NCI-H2107 (cell line): ENCODE data around the gene ASIC4.

Experiments used
- DNase-seq: peaks from one replicate; lab custom pipeline; 2025; lab: John Stamatoyannopoulos, UW

ASIC4 gene

GRCh38 chr2:219514836-219515235 is 554 bp downstream of the ASIC4 start:
- DNase-seq = no peak

DNA sequence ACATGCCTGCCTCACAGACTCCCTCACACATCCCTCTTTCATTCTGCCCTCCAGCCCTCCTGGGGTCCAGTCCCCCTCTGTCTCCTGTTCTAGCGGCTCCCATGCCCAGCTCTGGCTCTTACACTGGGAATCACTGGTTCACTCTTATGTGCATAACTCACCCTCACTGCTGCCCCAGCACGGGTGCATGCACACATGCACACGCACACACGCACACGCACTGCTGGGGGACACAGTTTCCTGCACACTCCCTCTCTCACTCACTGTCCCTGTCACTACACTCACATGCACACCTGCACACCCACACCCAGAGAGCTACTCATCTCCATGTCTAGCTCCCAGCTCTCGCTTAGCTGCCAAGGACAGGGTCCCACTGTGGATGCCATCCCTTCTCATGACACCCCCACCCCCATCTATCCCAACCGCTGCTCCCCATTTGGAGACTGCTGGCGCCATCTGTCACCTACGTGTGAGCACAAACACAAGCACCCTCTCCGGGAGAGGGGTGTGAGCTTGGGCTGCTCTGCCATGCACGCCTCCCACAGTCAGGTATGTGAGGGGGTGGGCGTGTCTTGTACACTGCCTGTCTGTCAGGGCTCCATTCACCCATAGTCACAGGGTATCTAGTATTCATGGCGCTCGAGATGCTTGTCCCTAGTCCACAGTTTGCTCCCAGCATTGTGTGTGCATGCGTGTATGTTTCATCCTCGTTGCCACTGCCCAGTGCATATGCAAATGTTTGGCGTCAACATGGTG is 1.8 kb downstream of the ASIC4 start:
- no peak for DNase-seq

DNA sequence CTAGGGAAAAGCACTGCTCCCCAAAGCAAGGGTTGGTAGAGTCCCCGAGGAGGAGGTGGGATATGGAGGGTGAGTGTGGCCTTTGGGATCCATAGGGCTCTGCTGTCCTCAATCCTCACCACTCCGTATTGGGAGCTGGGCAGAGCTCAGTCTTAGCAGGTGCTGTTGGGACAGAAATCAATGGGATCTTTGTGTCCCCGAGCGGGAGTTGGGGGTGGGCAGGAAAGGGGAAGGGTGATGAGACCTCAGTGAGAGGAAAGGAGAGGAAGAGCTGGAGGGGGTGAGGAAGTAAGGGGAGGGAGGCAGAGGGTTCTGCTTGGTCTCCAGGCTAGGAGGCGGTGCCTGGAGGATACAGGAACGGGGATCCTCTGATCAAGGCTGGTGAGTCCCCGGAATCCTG is 2.6 kb downstream of the ASIC4 start:
- DNase-seq = no peak

DNA sequence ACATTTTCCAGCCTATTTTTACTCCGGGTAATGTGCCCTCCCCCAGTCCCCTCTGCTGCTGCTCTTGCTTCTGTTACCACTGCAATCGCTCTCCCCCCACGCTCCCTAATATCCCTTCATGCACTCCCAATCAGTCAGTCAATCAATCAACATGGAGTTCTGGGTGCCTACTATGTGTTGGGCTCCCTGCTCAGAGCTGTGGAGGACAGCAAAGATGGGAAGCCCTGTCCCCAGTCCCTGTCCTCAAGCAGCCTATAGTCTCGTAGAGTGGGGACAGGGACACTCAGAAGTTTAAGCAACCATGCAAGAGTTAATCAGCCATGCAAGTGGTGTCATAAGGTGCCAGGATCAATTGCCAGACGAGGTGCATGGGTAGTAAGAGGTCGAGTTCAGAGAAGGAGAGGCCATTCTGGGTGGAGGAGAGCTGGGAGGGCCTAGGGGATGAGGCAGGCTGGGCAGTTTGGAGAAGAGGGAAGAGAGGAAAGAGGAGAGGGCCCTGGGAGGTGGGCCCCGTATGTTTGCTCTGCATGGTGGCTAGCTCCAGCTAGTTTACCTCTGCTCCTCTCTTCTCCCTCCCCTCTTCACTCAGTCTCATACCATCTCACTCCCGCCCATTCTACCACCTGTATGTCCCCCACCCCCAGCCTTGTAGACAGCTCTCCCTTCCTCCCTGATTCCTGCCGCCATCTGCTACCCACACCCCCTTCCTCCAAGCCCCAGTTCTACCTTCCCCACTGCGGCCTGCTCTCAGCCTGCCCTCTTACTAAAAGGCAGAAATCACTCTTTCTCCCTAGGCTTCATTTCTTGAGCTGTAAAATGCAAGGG is 3.9 kb downstream of the ASIC4 start:
- no peak for DNase-seq

DNA sequence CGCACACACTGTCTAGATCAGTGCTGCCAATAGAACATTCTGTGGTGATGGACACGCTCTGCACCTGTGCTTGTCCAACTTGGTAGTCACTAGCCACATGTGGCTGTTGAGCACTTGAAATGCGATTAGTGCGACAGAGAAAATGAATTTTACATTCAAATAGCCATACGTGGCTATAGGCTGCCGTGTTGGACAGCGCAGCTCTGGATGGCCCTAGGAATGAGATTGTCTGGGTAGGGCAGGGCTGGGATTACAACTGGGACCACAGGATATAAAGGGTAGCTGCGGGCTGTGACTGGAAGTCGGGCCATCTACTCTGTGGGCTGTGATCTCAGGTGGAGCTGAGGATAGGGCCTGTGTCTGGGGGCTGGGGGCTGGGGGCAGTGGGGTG is 5.2 kb downstream of the ASIC4 start:
- no peak for DNase-seq

GRCh38 chr2:219520079-219520478 is 5.8 kb downstream of the ASIC4 start:
- DNase-seq = no peak

- DNase-seq = no peak
These were observed 7.0 kb downstream of the ASIC4 start for GRCh38 chr2:219521066-219521880.

GRCh38 chr2:219522111-219523030 is 8.1 kb downstream of the ASIC4 start:
- no peak for DNase-seq

- DNase-seq = no peak
These were observed 8.9 kb downstream of the ASIC4 start for GRCh38 chr2:219523031-219523671.

- DNase-seq = no peak
These were observed 10.5 kb downstream of the ASIC4 start for GRCh38 chr2:219524817-219525216.

GRCh38 chr2:219525533-219526232 is 11.4 kb downstream of the ASIC4 start:
- DNase-seq = no peak

GRCh38 chr2:219526320-219527075 is 12.2 kb downstream of the ASIC4 start:
- DNase-seq = no peak

DNA sequence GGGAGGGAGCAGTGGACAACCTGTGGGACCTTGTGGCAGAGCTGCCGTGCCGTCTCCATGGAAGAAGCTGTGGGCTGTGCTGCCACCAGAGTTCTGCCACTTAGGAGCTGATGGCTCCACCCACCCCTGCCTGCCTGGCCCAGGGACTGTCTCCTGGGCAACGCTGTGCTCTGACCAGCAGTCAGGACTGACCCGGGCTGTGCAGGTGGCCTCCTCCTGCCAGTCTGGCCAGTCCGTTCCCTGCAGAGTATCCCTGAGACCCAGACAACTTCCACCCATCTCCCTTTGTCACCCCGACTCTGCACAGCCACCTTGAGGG is 12.8 kb downstream of the ASIC4 start:
- no peak for DNase-seq

DNA sequence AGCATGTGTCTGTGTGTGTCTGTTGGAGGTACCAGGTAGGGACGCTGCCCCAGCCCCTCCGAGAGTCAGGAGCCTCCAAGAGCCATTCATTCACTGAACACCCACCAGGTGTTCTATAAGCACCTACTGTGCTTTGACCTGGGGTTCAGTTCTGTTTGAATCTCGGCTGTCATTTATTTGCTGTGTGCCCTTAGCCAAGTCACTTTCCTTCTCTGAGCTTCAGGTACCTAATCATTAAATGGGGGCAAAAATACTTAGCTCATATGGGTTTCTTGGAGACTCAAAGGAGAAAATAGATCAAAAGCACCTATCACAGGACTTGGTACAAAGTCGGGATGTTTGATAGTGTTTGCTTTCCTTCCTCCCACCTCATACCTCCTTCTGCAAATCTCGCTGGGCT is 13.2 kb downstream of the ASIC4 start:
- no peak for DNase-seq

DNA sequence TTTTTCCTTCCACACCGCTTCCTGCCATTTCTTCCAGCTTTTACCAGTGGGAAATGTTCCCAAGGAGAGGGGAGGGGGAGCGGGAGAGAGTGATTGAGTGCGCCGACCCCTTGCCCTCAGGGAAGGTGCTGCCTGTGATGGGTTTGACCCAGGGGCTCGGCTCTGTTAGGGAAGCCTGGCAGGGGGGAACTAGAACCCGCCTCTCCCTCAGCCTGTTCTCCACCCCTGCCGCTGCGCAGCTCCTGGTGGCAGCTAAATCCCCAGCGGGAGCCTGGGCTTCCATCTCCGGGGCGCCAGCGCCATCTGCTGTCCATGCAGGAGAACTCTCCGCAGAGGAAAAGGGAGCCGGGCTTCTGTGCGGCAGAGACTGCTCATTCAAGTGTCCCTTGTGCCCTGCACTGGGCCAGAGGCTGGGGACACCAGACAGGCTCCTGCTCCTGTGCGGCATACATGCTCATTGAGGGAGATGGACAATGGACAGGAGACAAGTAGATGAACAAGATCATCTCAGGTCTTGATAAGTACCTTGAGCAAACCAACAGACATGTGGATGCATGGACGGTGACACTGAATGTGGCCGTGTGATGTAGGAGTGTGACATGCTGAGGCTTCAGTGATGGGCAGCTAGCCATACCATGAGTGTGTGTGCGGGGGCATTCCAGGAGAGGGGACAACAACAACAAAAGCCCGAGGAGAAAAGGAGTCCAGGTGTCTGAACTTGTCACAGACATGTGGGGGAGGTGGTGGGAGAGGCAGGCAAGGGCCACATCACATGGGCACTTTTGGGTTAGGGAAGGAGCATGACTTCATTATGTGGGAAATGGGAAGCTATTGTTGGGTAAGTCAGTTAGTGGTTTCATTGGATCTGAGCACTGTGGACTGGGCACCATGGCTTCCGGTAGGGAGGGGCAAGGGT is 16.0 kb downstream of the ASIC4 start:
- DNase-seq = peak; percentile 60

DNA sequence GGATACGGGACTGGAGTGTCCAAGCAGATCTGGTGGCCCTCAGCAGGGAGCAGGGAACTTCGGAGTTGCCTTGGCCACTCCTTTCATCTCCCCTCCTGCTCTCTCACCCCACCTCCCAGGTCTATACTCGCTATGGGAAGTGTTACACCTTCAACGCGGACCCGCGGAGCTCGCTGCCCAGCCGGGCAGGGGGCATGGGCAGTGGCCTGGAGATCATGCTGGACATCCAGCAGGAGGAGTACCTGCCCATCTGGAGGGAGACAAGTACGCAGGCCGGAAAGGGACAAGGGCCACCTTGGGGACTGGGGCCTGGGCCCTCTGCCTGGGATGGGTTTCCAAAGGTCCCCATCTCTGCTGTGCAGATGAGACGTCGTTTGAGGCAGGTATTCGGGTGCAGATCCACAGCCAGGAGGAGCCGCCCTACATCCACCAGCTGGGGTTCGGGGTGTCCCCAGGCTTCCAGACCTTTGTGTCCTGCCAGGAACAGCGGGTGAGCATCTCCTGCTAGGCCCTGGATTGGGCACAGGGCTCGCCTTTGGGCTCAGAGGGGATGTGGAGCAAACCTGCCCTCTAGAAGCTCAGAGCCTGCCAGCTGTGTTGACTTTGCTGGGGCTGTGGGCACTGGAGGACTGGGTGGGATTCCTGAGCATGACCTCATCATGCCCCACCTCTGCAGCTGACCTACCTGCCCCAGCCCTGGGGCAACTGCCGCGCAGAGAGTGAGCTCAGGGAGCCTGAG is 17.5 kb downstream of the ASIC4 start:
- no peak for DNase-seq

- DNase-seq = no peak
These were observed 18.0 kb downstream of the ASIC4 start for GRCh38 chr2:219532378-219532649.

GRCh38 chr2:219533930-219534661 is 19.8 kb downstream of the ASIC4 start:
- DNase-seq = no peak
